NCI-H2196 treated with DMSO at 0.1 percent for 48 hours (cell line): ENCODE data around the gene PTGIS.
"Not testable (repeated sequence)": the region's sequence is repeated elsewhere in the genome, so short reads cannot be mapped to it uniquely, and the experiment has no call there.

ENCODE experiments used
- DNase-seq: peaks from one replicate; lab custom pipeline; 2025; ENCODE audit not compliant: unreplicated experiment; lab: John Stamatoyannopoulos, UW

PTGIS gene

DNA sequence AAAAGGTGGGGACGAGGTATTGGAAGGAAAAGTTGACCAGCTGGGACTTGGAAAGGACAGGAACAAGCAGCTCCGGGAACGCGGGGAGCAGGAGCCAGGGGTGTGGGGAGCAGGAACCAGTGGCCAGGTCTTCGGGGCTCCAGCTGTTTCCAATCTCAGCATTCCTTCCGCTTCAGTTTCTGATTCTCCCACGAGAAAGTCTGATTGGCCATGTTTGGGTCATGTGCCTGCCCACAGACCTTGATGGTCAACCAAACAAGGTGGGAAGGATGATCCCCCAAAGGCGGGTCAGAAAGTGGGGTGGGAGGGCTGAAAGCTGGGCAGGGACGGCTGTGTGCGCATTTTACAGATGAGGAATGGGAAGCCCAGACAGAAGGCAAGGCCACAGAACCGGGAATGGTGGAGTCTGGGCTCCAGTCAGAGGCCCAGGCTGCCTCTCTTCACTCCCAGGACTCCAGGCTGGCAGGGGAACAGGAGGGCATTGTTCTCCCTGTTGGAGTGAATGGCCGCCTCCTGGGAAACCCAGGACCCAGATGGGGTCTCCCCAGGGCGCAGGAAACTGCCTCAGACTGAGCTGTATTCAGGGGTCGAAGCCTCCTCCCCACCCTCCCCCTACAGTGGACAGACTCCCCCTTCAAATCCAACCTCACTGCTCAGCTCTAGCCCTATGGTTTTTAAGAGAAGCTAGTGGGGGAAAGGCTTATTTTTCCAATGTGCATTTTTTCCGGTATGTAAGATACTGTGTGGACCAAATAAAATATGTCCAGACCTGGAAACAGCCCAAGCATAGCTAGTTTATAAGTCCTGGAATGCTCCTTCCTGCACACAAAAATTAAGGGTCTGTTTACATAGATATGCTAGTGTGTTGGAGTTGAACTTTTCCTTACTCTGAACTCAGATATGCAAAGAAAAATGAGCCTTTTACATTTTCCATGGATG, 12.2 kb upstream of the PTGIS start:
- DNase-seq, result no peak

DNA sequence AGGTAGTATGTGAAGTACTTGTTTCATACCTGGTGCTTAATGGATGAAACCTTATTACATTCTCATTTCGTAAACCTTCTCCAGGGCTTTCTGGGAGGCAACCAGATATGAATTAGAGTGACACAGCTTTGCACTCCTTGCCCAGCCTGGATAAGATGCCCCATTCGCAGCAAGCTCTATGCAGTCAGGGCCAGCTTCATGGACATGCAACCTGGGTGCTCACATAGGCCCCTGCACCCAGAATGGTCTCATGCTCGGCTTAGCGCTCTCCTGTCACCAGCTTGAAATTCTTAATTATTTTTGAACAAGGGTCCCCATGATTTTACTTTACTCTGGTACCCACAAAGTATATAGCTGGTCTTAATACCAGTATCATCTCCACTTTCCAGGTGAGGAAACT, 11.3 kb upstream of the PTGIS start:
- no peak for DNase-seq

DNA sequence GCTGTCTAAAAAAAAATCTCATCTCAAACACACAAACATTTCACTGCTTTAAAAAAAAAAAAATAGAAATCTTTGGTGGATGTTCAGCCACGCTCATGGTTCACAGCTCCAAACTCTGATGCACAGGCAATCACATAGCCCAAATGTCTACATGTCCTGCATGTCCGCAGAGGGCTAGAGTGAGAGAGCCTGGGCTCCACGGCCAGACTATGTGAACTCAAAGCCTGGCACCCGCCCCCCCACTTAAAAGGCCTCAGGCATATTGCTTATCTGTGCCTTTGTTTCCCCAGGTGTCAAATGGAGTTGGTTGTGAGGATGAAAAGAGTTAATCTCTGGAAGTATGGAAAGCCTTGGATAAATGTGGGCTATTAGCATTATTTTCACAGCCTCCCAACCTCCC, 10.5 kb upstream of the PTGIS start:
- no peak for DNase-seq

DNA sequence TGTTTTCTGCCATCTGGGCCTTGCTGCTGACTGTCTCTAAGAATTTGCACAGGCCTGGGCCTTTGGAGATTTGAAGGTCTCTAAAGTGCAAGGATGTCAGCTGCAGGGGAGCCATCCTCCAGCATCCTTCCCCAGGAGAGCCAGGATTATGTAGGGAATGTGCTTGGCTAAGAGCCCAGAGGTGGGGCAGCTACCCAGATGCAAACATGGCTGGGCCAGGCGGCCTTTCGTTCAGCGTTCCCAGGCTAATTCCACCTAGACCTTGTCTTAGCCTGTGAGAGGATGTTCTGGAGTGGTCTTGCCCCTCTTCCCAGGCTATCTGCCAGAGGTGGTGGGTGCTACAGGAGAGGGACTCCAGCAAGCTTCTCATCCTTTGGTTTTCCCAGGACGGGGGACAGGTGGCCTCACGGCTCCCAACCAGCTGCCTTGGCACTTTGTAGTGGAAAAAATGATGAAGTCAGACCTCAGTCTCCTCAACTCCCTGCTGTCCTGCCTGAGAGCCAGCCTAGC, 7.7 kb upstream of the PTGIS start:
- peak; percentile 5 for DNase-seq

DNA sequence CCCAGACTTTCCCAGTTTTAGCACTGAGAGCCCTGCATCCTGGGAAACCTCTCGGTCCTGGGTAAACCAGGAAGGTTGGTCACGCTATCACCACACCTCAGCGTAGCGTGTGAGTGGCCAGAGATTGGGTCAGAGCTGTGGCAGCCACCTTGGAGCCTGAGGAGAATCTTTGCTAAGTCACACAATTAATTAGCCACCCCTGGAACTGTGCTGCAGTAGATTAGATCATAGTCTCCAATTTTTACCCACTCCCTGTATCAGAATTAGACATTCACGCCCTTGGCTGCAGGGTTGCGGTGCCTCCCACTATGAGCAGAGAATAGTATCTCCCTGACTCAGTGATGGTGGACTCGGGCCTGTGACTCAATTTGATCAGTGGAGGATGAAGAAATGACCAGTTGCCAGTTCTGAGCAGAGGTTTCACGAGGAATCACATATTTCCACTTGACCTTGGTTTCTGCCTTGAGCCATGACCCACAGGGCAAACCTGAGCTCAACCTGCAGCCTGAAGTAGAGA, 6.0 kb upstream of the PTGIS start:
- no peak for DNase-seq

DNA sequence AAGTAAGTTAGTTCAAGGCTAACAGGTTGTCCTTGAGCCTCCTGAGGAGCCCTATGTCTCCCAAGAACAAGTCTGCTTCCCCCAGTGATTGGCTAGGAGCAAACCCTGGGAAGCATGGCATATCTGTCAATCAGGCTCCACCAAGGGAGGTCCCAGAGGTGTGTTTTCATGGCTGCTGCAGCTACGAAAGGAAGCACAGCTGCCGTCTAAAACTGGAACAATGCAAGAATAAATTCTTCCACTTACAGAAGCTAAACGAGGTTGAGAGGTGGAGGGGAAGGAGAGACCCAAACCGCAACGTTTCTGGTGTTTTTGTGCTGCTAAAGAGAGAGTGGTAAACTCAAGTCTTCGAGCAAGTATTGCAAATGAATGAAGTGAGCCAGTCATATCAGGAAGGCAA, 4.9 kb upstream of the PTGIS start:
- DNase-seq, result no peak

DNA sequence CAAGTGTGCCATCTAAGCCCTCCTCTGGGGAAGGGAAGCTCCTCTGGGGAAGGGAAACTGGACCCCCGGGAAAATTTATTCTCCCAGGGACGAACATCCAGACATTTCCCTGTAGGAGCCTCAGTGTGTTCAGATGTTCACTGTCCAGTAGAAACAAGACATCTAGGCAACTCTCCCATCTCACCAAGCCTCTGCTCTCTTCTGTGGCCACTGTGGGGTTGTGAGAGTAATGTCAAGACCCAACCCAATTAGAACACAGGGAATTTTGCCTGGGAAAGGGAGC, 3.6 kb upstream of the PTGIS start:
- DNase-seq, result no peak

DNA sequence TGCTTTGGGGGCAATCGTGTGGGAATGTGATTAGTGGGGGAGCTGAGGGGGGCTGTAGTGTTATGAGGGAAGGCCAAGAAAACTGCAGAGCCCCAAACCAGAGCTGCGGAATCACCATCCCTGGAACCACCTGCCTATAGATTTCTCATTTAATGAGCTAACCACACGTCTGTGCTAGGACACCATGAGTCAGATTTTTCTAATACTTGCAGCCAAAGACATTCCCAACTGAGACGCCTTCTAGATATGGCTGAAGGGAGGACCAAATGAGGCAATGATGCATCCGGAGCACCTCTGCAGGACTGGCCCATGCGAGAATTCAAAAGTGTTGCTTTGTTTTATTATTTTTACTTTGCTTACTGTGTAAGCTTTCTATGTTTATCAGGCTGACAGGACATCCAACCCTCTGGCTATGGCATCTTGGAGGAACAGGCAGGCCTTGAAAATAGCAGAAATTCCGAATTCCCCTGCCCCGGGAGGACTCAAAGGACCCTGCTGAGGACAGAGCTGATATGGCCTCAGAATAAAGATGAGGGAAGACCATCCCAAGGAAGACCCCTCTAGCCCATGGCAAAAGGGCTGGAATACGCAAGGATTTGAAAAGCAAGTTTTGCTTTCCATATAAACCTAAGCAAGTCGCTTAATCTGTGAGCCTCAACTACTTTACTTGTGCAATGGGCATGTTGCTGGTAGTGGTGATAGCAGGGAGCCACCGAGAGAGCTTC, 3.1 kb upstream of the PTGIS start:
- DNase-seq, result no peak

DNA sequence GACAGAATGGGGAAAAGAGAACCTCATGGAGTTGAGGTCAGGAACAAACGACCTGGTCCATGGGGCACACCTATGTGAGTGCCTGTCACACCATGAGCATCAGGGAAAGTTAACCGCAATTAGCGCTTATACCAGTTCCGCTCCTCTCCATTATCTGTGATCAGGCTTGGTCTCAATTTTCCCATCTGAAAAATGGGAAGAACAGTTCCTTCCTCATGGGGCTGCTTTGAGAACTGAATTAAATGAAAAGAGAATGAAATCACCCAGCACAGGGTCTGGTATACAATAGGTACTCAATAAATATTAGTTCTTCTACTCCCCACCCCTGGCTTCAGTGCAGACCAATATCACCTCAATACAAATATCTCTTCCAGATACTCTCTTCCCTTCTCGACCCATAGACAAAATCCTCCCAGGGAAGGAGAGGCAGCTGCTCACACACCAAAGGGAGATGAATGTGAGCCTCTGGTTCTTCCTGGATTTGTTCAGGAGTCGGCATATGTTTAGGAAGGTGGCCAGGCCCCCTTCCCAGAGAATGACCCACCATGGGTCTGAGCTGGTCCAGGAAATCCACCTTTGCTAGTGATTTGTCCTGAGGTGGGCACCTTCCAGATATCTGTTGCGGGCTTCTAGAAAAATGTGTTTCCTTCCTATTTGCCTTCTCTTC, 2.4 kb upstream of the PTGIS start:
- DNase-seq, result no peak

DNA sequence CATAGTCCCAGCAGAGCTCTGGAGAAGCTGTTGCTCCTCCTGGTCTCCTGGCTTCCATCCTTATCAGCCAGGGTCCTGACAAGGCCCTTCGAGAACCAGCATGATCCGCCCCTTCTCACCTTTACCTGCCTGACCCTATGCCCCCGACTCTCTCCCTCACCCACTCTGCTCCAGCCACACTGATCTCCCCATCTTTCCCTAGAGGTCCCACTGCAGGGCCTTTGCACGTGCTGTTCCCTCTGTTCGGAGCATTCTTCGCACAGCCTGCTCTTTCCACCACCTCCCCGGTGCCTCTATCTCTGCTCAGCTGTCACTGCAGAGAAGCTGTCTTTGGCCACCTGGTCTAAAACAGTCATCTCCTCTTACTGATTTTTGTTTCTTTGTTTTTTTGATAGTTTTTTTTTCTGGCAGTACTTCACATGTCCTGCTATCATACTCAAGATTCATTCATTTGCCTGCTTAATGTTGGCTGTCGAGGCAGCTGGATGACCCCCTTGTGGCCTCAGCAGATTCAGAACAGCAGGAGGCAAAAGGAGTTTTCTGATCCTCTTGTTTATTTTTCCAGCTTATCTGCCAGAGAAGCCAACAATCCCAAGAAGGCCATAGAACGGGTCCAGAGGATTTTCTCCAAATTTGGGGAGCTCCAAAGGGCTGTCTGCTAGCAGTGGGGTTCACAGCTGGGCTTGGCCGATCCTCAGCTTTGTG, 1.6 kb upstream of the PTGIS start:
- no peak for DNase-seq

DNA sequence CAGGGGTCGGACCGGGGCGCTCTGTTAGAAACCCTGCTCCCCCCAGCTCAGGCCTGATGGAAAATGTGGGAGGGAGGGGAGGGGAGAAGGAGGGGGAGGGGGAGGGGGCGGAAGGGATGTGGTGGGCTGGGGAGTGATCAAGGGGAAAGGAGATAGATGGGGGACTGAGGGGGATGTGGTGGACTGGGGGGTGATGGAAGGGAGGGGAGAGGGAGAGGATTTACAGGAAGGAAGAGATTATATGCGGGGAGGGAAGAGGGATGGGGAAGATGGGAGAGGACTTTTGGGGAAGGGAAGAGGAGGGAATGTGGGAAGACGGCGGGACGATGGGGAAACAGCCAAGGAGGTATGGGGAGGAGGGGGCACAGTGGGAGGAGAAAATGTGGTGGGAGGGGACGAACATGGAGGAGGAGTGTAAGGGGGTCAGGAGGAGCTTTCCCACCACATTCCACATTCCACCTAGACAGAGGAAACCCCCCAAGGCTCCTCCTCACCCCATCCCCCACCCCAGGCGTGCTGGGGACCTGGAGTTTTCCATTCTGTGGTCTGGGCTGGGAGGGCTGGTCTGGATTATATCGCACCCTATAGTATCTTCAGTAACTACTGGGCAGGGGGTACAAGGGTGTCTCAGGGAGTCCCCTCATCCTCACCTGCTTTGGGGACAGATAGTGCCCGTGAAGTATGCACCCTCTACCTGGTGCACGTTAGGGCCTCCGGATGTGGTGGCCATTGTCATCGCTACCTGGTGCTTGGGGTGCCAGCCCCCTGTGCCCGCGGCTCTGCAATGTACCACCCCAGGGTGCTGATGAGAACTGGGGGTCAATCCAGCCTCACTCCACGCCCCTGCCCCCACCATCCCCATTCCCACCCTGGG, 578 bp upstream of the PTGIS start:
- DNase-seq, result no peak

DNA sequence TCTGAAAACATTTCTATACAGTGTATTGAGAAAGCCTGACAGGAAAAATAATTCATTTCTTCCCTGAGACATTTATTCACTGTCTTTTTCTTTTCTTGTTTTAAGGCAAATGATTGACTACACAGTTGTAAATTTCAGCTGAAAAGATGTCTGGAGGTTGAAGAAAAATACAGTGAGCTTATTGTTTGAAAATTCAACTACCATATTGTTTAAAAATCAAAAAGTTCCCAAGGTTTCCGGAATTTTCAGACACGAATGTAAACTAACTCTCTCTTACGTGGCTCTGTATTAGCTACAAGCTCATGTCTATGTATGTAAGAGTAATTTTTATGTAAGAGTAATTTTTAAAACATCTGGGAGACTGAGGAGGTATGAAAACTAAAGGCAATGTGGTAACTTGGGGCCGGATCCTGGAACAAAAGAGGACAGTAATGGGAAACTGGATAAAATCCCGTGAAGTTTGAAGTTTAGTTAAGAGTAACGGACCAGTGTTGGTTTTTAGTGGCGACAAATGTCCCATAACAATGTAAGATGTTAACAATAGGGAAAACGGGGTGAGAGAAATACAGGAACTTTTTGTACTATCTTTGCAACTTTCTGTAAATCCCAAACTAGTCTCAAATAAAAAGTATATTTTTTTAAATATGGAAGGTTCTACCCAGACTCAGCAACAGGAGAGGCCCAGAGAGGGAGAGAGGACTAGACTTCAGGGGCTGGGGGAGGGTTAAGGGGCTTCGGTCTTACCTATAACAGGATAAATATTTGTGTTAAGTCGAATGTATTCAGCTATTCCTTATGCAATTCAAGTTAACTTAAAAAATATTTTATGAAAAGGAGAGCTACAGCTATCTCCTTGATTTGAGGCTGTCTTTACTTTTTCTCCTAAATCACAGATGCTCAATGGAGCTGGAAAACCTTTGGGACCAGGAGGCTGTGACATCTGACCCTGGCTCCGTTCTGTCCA, 1.3 kb downstream of the PTGIS start:
- DNase-seq, result no peak

DNA sequence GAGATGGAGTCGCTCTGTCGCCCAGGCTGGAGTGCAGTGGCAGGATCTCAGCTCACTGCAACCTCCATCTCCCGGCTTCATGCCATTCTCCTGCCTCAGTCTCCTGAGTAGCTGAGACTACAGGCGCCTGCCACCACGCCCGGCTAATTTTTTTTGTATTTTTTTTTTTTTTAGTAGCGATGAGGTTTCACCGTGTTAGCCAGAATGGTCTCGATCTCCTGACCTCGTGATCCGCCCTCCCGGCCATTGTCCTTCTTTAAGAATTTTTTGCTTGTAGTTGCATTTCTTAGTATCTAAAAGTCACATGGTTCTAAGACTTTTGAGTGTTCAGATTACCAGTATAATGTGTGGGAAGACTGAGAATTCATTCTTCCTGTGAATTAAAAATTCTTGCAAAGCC, 2.9 kb downstream of the PTGIS start:
- DNase-seq, result not testable (repeated sequence)

DNA sequence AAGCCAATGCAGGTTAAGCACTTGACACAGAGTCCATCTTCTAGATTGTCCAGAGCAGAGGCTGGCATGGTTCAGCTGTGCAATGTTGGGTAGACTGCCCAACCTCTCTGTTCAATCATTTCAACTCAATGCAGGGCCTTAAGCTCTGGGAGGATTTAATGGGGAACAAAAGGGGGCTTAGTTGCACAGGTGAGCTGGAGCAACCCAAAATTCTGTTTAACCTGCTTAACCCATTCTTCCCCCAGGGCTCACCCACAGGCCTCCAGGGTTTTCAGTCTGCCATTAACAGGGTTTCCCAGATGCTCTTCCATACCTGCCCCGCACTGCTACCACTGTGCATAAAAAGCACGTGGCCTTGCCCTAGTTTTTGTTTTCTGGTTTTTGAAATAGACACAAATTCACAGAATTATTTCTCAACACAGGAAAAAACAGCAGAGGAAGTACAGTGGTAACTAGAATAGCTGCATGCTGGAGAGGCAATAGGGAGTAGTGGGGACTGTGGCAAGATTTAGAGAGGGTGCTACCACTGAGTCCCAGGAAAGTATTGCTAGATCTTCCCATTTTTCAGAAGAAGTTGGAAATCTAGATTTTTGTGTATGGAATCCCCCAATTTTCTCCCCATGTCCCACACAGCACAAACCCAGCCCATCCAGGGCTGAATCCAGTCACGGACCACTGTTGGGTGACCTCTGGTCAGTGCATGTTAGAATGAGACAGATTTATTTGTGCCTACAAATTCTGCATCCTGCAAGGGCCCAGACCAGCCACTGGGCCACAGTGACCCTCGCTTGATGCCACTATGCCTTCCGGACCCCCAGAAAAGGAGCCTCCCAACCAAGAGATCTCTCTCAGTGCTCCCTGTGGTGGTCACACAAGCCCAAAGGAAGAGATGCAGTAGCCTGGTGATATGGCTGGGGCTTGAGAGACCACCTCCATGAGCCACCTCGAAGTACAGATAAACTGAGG, 4.6 kb downstream of the PTGIS start:
- DNase-seq, result no peak

DNA sequence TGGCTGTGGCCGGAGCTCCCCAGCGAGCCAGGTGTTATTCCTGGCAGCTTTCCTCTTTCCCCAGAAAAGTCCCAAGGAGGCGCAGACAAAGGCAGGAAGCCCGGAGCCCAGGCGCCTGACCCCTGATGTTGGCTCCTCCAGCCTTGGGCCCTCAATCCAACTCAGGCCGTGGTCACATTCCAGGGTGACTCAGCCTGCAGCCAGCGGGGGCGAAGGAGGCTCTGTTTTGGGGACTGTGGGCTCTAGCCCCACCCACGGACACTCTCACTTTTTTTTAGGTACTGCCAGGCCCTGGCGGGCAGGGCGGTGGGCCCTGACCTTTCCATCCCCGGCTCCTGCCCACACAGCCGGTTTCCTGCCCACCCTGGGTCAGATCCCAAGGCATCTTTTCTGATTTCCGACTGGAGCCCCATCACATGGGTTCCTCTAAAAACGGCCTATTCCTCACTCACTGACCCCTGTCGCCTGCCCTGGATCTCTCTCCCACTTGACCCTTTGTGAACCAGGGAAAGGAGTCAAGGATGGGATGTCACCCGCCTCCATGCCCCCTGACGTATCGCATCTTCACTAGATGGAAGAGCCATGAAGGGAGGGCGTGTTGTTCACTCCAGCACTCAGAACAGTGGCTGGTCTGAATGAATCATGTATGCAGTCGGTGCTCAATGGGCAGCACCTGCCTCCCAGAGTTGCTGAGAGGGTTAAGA, 5.5 kb downstream of the PTGIS start:
- DNase-seq, result no peak

DNA sequence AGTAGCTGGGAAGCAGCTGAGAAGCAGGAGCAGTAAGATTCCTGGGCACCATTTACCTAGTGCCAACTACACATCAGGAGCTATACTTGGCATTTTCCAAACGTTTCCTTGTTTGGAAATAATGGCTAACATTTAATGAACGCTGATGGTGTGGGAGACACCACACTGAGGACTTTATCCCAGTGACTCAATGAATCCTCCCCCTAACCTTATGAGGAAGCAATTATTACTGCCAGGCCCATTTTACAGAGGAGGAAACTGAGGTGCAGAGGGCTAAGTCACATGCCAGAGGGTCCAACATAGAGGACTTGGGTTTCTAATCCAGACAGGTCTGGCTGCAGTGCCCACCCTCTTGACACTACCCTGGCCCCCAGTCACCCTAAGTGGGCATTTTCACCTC, 6.1 kb downstream of the PTGIS start:
- no peak for DNase-seq

DNA sequence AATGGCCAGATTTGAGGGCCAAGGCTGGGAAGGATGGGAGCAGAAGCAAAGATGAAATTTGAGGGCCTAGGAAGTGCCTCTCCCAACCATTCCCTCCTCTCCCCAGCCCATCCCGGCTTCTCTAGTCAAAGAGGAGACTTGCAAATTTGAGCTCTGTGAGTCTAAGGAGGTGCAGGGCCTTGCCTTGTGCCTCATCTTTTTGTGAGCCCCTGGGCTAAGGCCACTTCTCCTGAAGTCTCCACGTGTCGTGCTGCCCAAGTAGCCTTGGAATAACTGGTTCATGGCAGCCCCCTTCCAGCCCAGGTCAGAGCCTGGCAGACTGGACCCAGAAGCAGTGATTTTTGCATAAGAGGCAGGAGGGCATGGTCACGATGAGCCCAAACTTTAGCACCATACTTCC, 6.7 kb downstream of the PTGIS start:
- DNase-seq, result no peak
